Common myeloid progenitor, CD34-positive (primary cell): ENCODE results near the gene POLR1A.

ENCODE experiments used
- CTCF ChIA-PET: fragments of 350-600 bp; sonication (Branson Sonifier 250); formaldehyde crosslinking; loops from one replicate; lab custom pipeline; 2021; ENCODE audit warnings: antibody characterized with exemption; lab: Charles Lee
- POLR2A ChIA-PET: fragments of 350-600 bp; sonication (Branson Sonifier 250); formaldehyde crosslinking; loops from one replicate; lab custom pipeline; 2021; ENCODE audit warnings: antibody characterized with exemption; lab: Charles Lee
- DNase-seq, 3 donors: peaks; one replicate each; pipeline versions ENCODE4 v3.0.0 to v3.0.0-alpha.2; 2013
- H3K27ac ChIP-seq, 2 experiments: 1 replicate in 1 of 2; 2 replicates in 1 of 2; pipeline ENCODE4 v1.7.0; 2013; ENCODE audit warnings: inconsistent platforms in 2 of 2, low read length in 2 of 2, mild to moderate bottlenecking in 2 of 2, low read depth in 1 of 2, moderate library complexity in 1 of 2; ENCODE audit not compliant: severe bottlenecking in 2 of 2, insufficient read depth in 1 of 2, poor library complexity in 1 of 2
- H3K27me3 ChIP-seq, 5 experiments: replicated peaks in 2 of 5; 1 replicate in 3 of 5; 2 replicates in 2 of 5; pipeline versions ENCODE4 v1.6.1 to v1.7.0; 2013; ENCODE audit warnings: low read length in 4 of 5, mild to moderate bottlenecking in 2 of 5, moderate library complexity in 2 of 5, inconsistent platforms in 1 of 5; ENCODE audit not compliant: insufficient read depth in 5 of 5, control insufficient read depth in 4 of 5
- H3K36me3 ChIP-seq, 4 experiments: 1 replicate in 2 of 4; 2 replicates in 2 of 4; pipeline versions ENCODE4 v1.6.1 to v1.7.0; 2013; ENCODE audit warnings: low read length in 3 of 4, control low read depth in 1 of 4, mild to moderate bottlenecking in 1 of 4; ENCODE audit not compliant: control insufficient read depth in 4 of 4, insufficient read depth in 4 of 4
- H3K4me1 ChIP-seq, 4 experiments: 1 replicate in 3 of 4; 2 replicates in 1 of 4; pipeline versions ENCODE4 v1.6.1 to v1.7.1; 2013; ENCODE audit warnings: low read length in 3 of 4, mild to moderate bottlenecking in 3 of 4, control low read depth in 1 of 4, inconsistent platforms in 1 of 4, moderate library complexity in 1 of 4; ENCODE audit not compliant: control insufficient read depth in 4 of 4, insufficient read depth in 4 of 4; ENCODE audit errors: control extremely low read depth in 1 of 4
- H3K4me3 ChIP-seq, 7 experiments: 1 replicate in 4 of 7; 2 replicates in 3 of 7; pipeline versions ENCODE4 v1.5.1 to v1.7.0; 2013; ENCODE audit warnings: mild to moderate bottlenecking in 7 of 7, low read length in 6 of 7, moderate library complexity in 6 of 7, inconsistent platforms in 2 of 7, low read depth in 2 of 7, control low read depth in 1 of 7; ENCODE audit not compliant: insufficient read depth in 4 of 7, control insufficient read depth in 1 of 7; ENCODE audit errors: extremely low read depth in 1 of 7
- H3K9me3 ChIP-seq, 5 experiments: 1 replicate in 4 of 5; 2 replicates in 1 of 5; pipeline versions ENCODE4 v1.6.1 to v1.7.1; 2013; ENCODE audit warnings: low read length in 4 of 5, mild to moderate bottlenecking in 2 of 5, inconsistent platforms in 1 of 5, low read depth in 1 of 5, moderate library complexity in 1 of 5; ENCODE audit not compliant: control insufficient read depth in 4 of 5, insufficient read depth in 2 of 5; ENCODE audit errors: control extremely low read depth in 1 of 5
- WGBS: methylation state at CpG from one replicate; pipeline ENCODE4 v1.1.5; 2013; ENCODE audit not compliant: insufficient coverage; 5-methylcytosine and 5-hydroxymethylcytosine counted together

Gene POLR1A

GRCh38 chr2:86048383-86048701 lies 57.3 kb downstream of the POLR1A start:
- Histone ChIP-seq H3K9me3 (no peaks in the 10 kb centered on the region), H3K27ac (no peak overlapping the region), H3K4me3 (no peak overlapping the region), H3K27me3 (no peaks in the 10 kb centered on the region), H3K4me1 (no peaks in the 10 kb centered on the region), H3K36me3 (peaks cover 8 to 92% (median 73%) of the 10 kb centered on the region in 4 experiments)
- DNase-seq, result no peak
- no CpG with 5 or more reads among the region's 3 CpGs for WGBS
- POLR2A ChIA-PET, result no interaction called here
- CTCF ChIA-PET, result interaction anchor here (1.2 kb wide), 1 partner anchor 159 kb away, joined by 4 read pairs; no protein-coding TSS in a partner anchor

- no peaks in the 10 kb centered on the region for H3K27me3 ChIP-seq
- ChIA-PET POLR2A (no interaction called here), CTCF (interaction anchor here (1.2 kb wide), 1 partner anchor 158 kb away, joined by 4 read pairs; no protein-coding TSS in a partner anchor)
- DNase-seq, result no peak
- H3K4me3 ChIP-seq, result no peak overlapping the region
- H3K36me3 ChIP-seq, result peaks cover 8 to 92% (median 73%) of the 10 kb centered on the region in 4 experiments
- 100% methylated on average over 7 of the region's 8 CpGs for WGBS
- H3K9me3 ChIP-seq, result no peaks in the 10 kb centered on the region
- no peaks in the 10 kb centered on the region for H3K4me1 ChIP-seq
- H3K27ac ChIP-seq, result no peak overlapping the region
Measured at GRCh38 chr2:86047575-86048382, 57.9 kb downstream of the POLR1A start.

GRCh38 chr2:86045541-86045940 lies 60.1 kb downstream of the POLR1A start:
- ChIA-PET POLR2A (no interaction called here), CTCF (interaction anchor here (0.5 to 1.8 kb wide), 5 partner anchors 13 to 317 kb away, joined by 3 to 7 read pairs (median 3); no protein-coding TSS in a partner anchor)
- Histone ChIP-seq H3K27ac (no peak overlapping the region), H3K4me1 (no peaks in the 10 kb centered on the region), H3K4me3 (no peak overlapping the region), H3K9me3 (no peaks in the 10 kb centered on the region), H3K27me3 (no peaks in the 10 kb centered on the region), H3K36me3 (peaks cover 8 to 93% (median 74%) of the 10 kb centered on the region in 4 experiments)
- 82% methylated on average over 5 of the region's 6 CpGs for WGBS
- DNase-seq, result no peak

- 91% methylated on average over 4 of the region's 4 CpGs for WGBS
- Histone ChIP-seq H3K27me3 (no peaks in the 10 kb centered on the region), H3K4me3 (no peak overlapping the region), H3K36me3 (peaks cover 12 to 95% (median 75%) of the 10 kb centered on the region in 4 experiments), H3K9me3 (no peaks in the 10 kb centered on the region), H3K27ac (no peak overlapping the region), H3K4me1 (peaks cover 0 to under 1% (median 0%) of the 10 kb centered on the region in 4 experiments)
- CTCF ChIA-PET, result interaction anchor here (1.0 to 1.8 kb wide), 4 partner anchors 14 to 316 kb away, joined by 3 to 7 read pairs (median 3); no protein-coding TSS in a partner anchor
- no peak for DNase-seq
- POLR2A ChIA-PET, result no interaction called here
Measured at GRCh38 chr2:86044614-86045013, 61.1 kb downstream of the POLR1A start.

- Histone ChIP-seq H3K9me3 (no peaks in the 10 kb centered on the region), H3K27me3 (no peaks in the 10 kb centered on the region), H3K4me3 (no peak overlapping the region), H3K27ac (no peak overlapping the region), H3K36me3 (peaks cover 12 to 94% (median 74%) of the 10 kb centered on the region in 4 experiments), H3K4me1 (peaks cover 1 to 7% (median 3%) of the 10 kb centered on the region in 4 experiments)
- no peak for DNase-seq
- WGBS, result 100% methylated on average over 9 of the region's 12 CpGs
- ChIA-PET CTCF (interaction anchor here (1.3 to 2.8 kb wide), 3 partner anchors 9 to 217 kb away, joined by 3 to 12 read pairs (median 3); partner anchors contain the start of gene ST3GAL5), POLR2A (no interaction called here)
Measured at GRCh38 chr2:86044045-86044444, 61.6 kb downstream of the POLR1A start.

GRCh38 chr2:86042256-86043168 lies 63.2 kb downstream of the POLR1A start:
- 98% methylated on average over 9 of the region's 12 CpGs for WGBS
- no peak overlapping the region for H3K27ac ChIP-seq

More at GRCh38 chr2:86042256-86043168, 63.2 kb downstream of the POLR1A start:
- ChIA-PET CTCF (interaction anchor here (0.9 to 2.8 kb wide), 5 partner anchors 17 to 293 kb away, joined by 3 to 12 read pairs (median 3); partner anchors contain the start of gene ST3GAL5), POLR2A (no interaction called here)
- DNase-seq, result no peak
- no peaks in the 10 kb centered on the region for H3K27me3 ChIP-seq
- H3K4me3 ChIP-seq, result no peak overlapping the region
- no peaks in the 10 kb centered on the region for H3K9me3 ChIP-seq
- peaks cover 14 to 22% (median 18%) of the 10 kb centered on the region in 4 experiments for H3K4me1 ChIP-seq
- H3K36me3 ChIP-seq, result peaks cover 8 to 93% (median 62%) of the 10 kb centered on the region in 4 experiments
